Left renal cortex interstitium (tissue), 4 donors: Measurements from ENCODE around the gene GCNT3. TPM values are rescaled to one million over a fixed set of nuclear protein-coding genes. Genes with fewer than 3 reads are reported as not detected.

ENCODE experiments used
- polyA plus RNA-seq, 4 donors: library from polyadenylated mRNA; unstranded; fragments of 120-200 nt; gene quantifications; one replicate each; pipeline ENCODE4 v1.2.1, GENCODE V29; 2013; ENCODE audit not compliant: insufficient read length in 4 of 4

Gene GCNT3
- polyA plus RNA-seq, 4 donors = 0.21 to 1.4 (median 0.59) TPM

Other genes with a start within 250 kb of the GCNT3 start
- 100 to 1,000 TPM; 138 to 174 (median 146) TPM for gene MYO1E, start 238.9 kb upstream of the GCNT3 start, polyA plus RNA-seq
- 10 to 100 TPM; 18.5 to 29.4 (median 18.8) TPM for gene FAM81A, start 173.6 kb upstream of the GCNT3 start, polyA plus RNA-seq
- gene GTF2A2, start 45.7 kb downstream of the GCNT3 start, polyA plus RNA-seq = 100 to 1,000 TPM; 115 to 167 (median 128) TPM
- gene BNIP2, start 77.5 kb downstream of the GCNT3 start, polyA plus RNA-seq = 10 to 100 TPM; 59.3 to 89.2 (median 70.6) TPM